Measurements from ENCODE around the gene MYH15. TPM values are rescaled to one million over a fixed set of nuclear protein-coding genes. Genes with fewer than 3 reads are reported as not detected.

The MYH15 gene
- total and polyA plus RNA-seq, 2 of the 4 experiments (the other 2 are of a cell fraction), result 0.10 to 0.36 TPM

- in situ Hi-C loops (cut with MboI; ENCODE audit: low sequenced_read_pairs), result loop anchor here (10.0 kb wide), 1 partner anchor 1321 kb away; no protein-coding TSS in a partner anchor
- H2BK20ac ChIP-seq (ENCODE audit: low read depth, low read length), result no peak overlapping the region
- H3K36me3 ChIP-seq (ENCODE audit: control insufficient read depth, insufficient read depth, low read length), result no peaks in the 10 kb centered on the region; the same call in 1 of the 2 replicates
- no peak overlapping the region for H3K23ac ChIP-seq (ENCODE audit: low read depth, low read length)
- dilution Hi-C loops (cut with HindIII; ENCODE audit: low sequenced_read_pairs, unreplicated experiment), result no loop called here
- no peaks in the 10 kb centered on the region for H3K9me1 ChIP-seq (ENCODE audit: insufficient read depth, low read length)
- no peak overlapping the region for H3K14ac ChIP-seq (replicated peaks; ENCODE audit: low read depth, low read length)
- no peak overlapping the region for H3K9ac ChIP-seq (ENCODE audit: low read depth, low read length)
- no peak overlapping the region for H2AK9ac ChIP-seq (replicated peaks; ENCODE audit: low read depth, low read length, poor library complexity)
- H3K56ac ChIP-seq (ENCODE audit: extremely low read depth, insufficient read depth, low read length), result no peak overlapping the region
- H4K5ac ChIP-seq (ENCODE audit: low read depth, low read length), result no peak overlapping the region
- H4K8ac ChIP-seq (ENCODE audit: low read depth in 2 of 2, low read length in 2 of 2), result no peak overlapping the region
- WGBS, 2 experiments (ENCODE audit: extremely low coverage in 2 of 2, insufficient read length in 1 of 2), result no CpG with 5 or more reads among the region's 2 CpGs
- CTCF ChIA-PET, result no interaction called here
- no peak overlapping the region for H3K4me2 ChIP-seq (ENCODE audit: low read depth, low read length)
- H3K4ac ChIP-seq (ENCODE audit: low read depth, low read length), result no peak overlapping the region
- ATAC-seq (ENCODE audit: low read depth), result no peak
- H2BK5ac ChIP-seq (ENCODE audit: low read depth, low read length, poor library complexity, severe bottlenecking), result no peak overlapping the region
- no peak overlapping the region for H3K18ac ChIP-seq (ENCODE audit: low read depth, low read length)
- no peaks in the 10 kb centered on the region for H4K20me1 ChIP-seq (ENCODE audit: insufficient read depth, low read length)
- DNase-seq, result no peak
- TF ChIP-seq ELK1 (IDR thresholded peaks at IDR 0.05; ENCODE audit: borderline replicate concordance, low read depth, low read length) (no peak), MXI1 (IDR thresholded peaks at IDR 0.05; ENCODE audit: borderline replicate concordance, low read depth, low read length) (no peak), MAFK (IDR thresholded peaks at IDR 0.05; ENCODE audit: low read depth, low read length) (peak; percentile 59; the same call in 1 of the 2 replicates), RFX5 (IDR thresholded peaks at IDR 0.05; ENCODE audit: low read depth, low read length) (no peak)
- no peak overlapping the region for H2BK120ac ChIP-seq (ENCODE audit: low read depth, low read length)
- peaks cover 4% of the 10 kb centered on the region; the same call in 1 of the 2 replicates for H3K4me1 ChIP-seq (ENCODE audit: control insufficient read depth, insufficient read depth, low read length)
- no peaks in the 10 kb centered on the region for H3K27me3 ChIP-seq (ENCODE audit: control insufficient read depth, insufficient read depth, low read length)
- no TSS peak for BruUV-seq (replicated peaks)
- no peak overlapping the region for H4K91ac ChIP-seq (ENCODE audit: insufficient read depth, low read depth, low read length)
- no peak overlapping the region for H3K27ac ChIP-seq (ENCODE audit: insufficient read depth, low read length)
- H3K9me3 ChIP-seq (ENCODE audit: control insufficient read depth, insufficient read depth, low read length), result no peaks in the 10 kb centered on the region
- no peak overlapping the region for H2AFZ ChIP-seq (replicated peaks; ENCODE audit: low read length, poor library complexity)
- H2AK5ac ChIP-seq (ENCODE audit: low read depth, low read length), result no peak overlapping the region
- intact Hi-C loops (cut with micrococcal nuclease), result loop anchor here (10.0 kb wide), 2 partner anchors 391 to 491 kb away; no protein-coding TSS in a partner anchor
- POLR2A ChIA-PET (ENCODE audit: unreplicated experiment), result no interaction called here
- H2BK15ac ChIP-seq (ENCODE audit: low read depth, low read length), result no peak overlapping the region
- no peaks in the 10 kb centered on the region; a peak in 1 of 4 replicates for H3K79me1 ChIP-seq (ENCODE audit: low read depth in 1 of 2, low read length in 2 of 2)
- H3K4me3 ChIP-seq (ENCODE audit: insufficient read depth, low read depth, low read length), result no peak overlapping the region
These were observed 45.7 kb upstream of the MYH15 start for GRCh38 chr3:108555966-108556581.

Measured in IMR-90 (cell line).